Large intestine (tissue), 3 donors: ENCODE measurements around the gene EML4. TPM values are rescaled to one million over a fixed set of nuclear protein-coding genes. Genes with fewer than 3 reads are reported as not detected.

ENCODE experiments used
- DNase-seq, 2 donors: peaks; one replicate each; pipeline versions ENCODE4 v3.0.0 to v3.0.0-alpha.2; 2013
- H3K27ac ChIP-seq: one replicate; pipeline ENCODE4 v1.5.1; 2013; ENCODE audit warnings: low read length
- H3K27me3 ChIP-seq: 2 replicates; pipeline ENCODE4 v1.6.1; 2013; ENCODE audit warnings: low read length; ENCODE audit not compliant: control insufficient read depth, insufficient read depth
- H3K36me3 ChIP-seq: 2 replicates; pipeline ENCODE4 v1.6.1; 2013; ENCODE audit warnings: low read length; ENCODE audit not compliant: control insufficient read depth, insufficient read depth
- H3K4me1 ChIP-seq: one replicate; pipeline ENCODE4 v1.6.1; 2013; ENCODE audit warnings: low read length; ENCODE audit not compliant: control insufficient read depth, insufficient read depth
- H3K4me3 ChIP-seq: one replicate; pipeline ENCODE4 v1.5.1; 2013; ENCODE audit warnings: low read length
- H3K9me3 ChIP-seq: one replicate; pipeline ENCODE4 v1.6.1; 2013; ENCODE audit warnings: mild to moderate bottlenecking, low read depth, low read length, moderate library complexity; ENCODE audit not compliant: control insufficient read depth
- WGBS: methylation state at CpG from one replicate; pipeline ENCODE4 v1.1.5; 2013; ENCODE audit warnings: low lambda C conversion rate; ENCODE audit not compliant: insufficient coverage; 5-methylcytosine and 5-hydroxymethylcytosine counted together
- polyA plus RNA-seq: library from polyadenylated mRNA; unstranded; fragments of 120-200 nt; gene quantifications from one replicate; pipeline ENCODE4 v1.2.1, GENCODE V29; 2013

Gene EML4
- polyA plus RNA-seq, 1 donor: 129 TPM

- Histone ChIP-seq H3K27ac (no peak overlapping the region), H3K4me1 (peaks cover 33% of the 10 kb centered on the region)
- WGBS: no CpG with 5 or more reads among the region's 5 CpGs
These were observed 31.9 kb upstream of the EML4 start for GRCh38 chr2:42137125-42137841.

GRCh38 chr2:42138163-42139015, 30.8 kb upstream of the EML4 start:
- H3K36me3 ChIP-seq: no peaks in the 10 kb centered on the region
- DNase-seq: peak in 1 of 2 donors; percentile 28
- H3K27ac ChIP-seq: no peak overlapping the region
- H3K4me1 ChIP-seq: peaks cover 32% of the 10 kb centered on the region
- H3K4me3 ChIP-seq: no peak overlapping the region
- 100% methylated on average over 1 of the region's 5 CpGs for WGBS
- H3K9me3 ChIP-seq: no peaks in the 10 kb centered on the region
- no peaks in the 10 kb centered on the region for H3K27me3 ChIP-seq

More at GRCh38 chr2:42137125-42137841, 31.9 kb upstream of the EML4 start:
- no peaks in the 10 kb centered on the region for H3K9me3 ChIP-seq
- no peak overlapping the region for H3K4me3 ChIP-seq
- no peaks in the 10 kb centered on the region for H3K27me3 ChIP-seq
- H3K36me3 ChIP-seq: no peaks in the 10 kb centered on the region
- peak in 1 of 2 donors; percentile 29 for DNase-seq

GRCh38 chr2:42139101-42139500, 30.1 kb upstream of the EML4 start:
- Histone ChIP-seq H3K27me3 (no peaks in the 10 kb centered on the region), H3K4me3 (no peak overlapping the region), H3K27ac (no peak overlapping the region), H3K4me1 (peaks cover 28% of the 10 kb centered on the region), H3K9me3 (no peaks in the 10 kb centered on the region), H3K36me3 (no peaks in the 10 kb centered on the region)
- DNase-seq: no peak
- WGBS: no CpG with 5 or more reads among the region's 3 CpGs

DNA sequence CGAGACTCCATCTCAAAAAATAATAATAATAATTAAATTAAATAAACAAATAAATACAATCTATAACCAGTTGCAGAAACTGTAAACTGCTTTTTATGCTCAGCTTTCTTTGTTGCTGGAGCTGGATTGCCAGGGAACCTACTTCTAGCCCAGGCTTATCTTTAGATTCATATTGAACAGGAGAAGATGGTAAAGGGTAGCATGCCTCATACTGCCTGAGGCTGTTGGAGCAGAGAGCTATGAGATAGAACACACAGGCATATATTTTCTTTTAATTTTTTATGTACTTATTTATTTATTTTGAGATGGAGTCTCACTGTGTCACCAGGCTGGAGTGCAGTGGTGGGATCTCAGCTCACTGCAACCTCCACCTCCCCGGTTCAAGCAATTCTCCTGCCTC, 28.7 kb upstream of the EML4 start:
- no CpG with 5 or more reads among the region's 2 CpGs for WGBS
- H3K27me3 ChIP-seq: no peaks in the 10 kb centered on the region
- no peaks in the 10 kb centered on the region for H3K9me3 ChIP-seq
- no peak for DNase-seq
- H3K36me3 ChIP-seq: no peaks in the 10 kb centered on the region
- H3K27ac ChIP-seq: no peak overlapping the region
- no peak overlapping the region for H3K4me3 ChIP-seq
- H3K4me1 ChIP-seq: peaks cover 28% of the 10 kb centered on the region

- WGBS: 20% methylated on average over 2 of the region's 13 CpGs
- no peaks in the 10 kb centered on the region for H3K27me3 ChIP-seq
- no peaks in the 10 kb centered on the region for H3K36me3 ChIP-seq
- DNase-seq: peak; percentile 80 to 91
- peaks cover 24% of the 10 kb centered on the region for H3K4me1 ChIP-seq
- H3K4me3 ChIP-seq: peak overlapping the region; percentile 24
- H3K27ac ChIP-seq: peak overlapping the region; percentile 84
- H3K9me3 ChIP-seq: no peaks in the 10 kb centered on the region
These were observed 27.2 kb upstream of the EML4 start for GRCh38 chr2:42141687-42142546.

GRCh38 chr2:42142547-42143184, 26.5 kb upstream of the EML4 start:
- H3K4me1 ChIP-seq: peaks cover 18% of the 10 kb centered on the region
- no peaks in the 10 kb centered on the region for H3K27me3 ChIP-seq
- H3K36me3 ChIP-seq: no peaks in the 10 kb centered on the region
- H3K9me3 ChIP-seq: no peaks in the 10 kb centered on the region
- whole genome bisulfite sequencing: 52% methylated on average over 2 of the region's 9 CpGs
- H3K27ac ChIP-seq: peak overlapping the region; percentile 84
- DNase-seq: peak; percentile 36 to 72
- H3K4me3 ChIP-seq: no peak overlapping the region

DNA sequence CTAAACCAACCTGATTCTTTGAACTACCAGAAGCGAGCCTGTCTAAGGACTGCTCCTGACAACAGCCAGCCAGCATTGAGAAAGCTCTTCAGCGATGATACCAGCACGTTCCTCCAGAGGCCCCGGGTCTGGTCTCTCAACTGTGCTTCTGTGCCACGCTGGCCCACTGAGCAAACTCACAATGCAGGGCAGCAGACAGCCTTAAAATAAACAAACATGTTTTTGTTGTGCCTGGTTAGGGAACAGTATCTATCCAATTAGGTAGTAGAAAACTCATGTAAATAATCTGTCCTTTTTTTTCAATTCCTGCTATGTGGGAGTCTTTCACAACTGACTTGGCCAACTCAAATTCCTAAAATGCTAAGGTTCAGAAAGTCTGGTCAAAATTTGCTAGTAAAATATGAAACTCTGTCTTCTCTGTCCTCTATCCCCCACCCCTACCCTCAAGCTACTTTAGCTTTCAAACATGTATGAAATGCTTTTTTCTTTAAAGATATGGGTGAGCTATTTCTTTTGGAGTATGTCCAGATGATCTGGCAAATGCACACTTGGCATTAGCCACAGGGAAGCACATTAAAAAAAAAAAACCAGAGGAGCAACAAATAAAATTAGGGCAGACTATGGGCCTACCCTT, 21.4 kb upstream of the EML4 start:
- H3K27ac ChIP-seq: no peak overlapping the region

GRCh38 chr2:42150159-42150558, 19.0 kb upstream of the EML4 start:
- DNase-seq: no peak
- no peaks in the 10 kb centered on the region for H3K4me1 ChIP-seq
- H3K4me3 ChIP-seq: no peak overlapping the region
- no peak overlapping the region for H3K27ac ChIP-seq
- H3K27me3 ChIP-seq: no peaks in the 10 kb centered on the region
- H3K36me3 ChIP-seq: no peaks in the 10 kb centered on the region
- H3K9me3 ChIP-seq: no peaks in the 10 kb centered on the region

More for the DNA sequence above, 21.4 kb upstream of the EML4 start:
- Histone ChIP-seq H3K4me3 (no peak overlapping the region), H3K36me3 (no peaks in the 10 kb centered on the region), H3K9me3 (no peaks in the 10 kb centered on the region), H3K27me3 (no peaks in the 10 kb centered on the region), H3K4me1 (peaks cover 3% of the 10 kb centered on the region)
- whole genome bisulfite sequencing: no CpG with 5 or more reads among the region's 5 CpGs
- DNase-seq: no peak

DNA sequence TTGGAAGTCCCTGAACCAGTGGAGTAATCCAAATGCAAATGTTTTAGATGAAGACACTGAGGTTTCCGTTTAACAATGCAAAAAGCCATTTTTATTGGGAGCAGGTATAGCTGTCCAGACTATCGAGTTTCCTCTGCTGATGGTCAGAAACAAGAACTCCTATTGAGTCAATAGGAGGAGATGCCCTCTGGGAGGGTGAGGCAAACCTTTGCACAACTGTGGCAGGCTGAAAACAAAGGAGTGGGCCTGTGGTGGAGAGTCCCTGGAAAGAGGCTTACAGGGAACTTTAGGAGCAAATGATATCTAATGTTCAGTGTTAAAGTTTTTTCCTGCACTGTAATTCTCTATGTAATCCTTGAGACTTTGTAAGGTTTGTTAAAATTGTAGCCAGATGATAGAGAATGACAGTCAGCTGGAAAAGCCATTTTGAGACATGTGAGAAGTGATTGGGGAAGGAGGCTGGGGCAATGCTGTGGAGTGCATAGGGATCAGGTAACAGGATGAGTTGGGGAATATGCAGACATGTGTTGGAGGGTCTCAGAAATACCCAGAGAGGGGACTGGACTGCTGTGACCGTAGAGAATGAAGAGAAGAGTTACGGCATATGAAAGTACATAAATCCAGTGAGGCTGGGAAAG, 15.1 kb upstream of the EML4 start:
- H3K27me3 ChIP-seq: no peaks in the 10 kb centered on the region
- 100% methylated on average over 1 of the region's 4 CpGs for WGBS
- H3K4me1 ChIP-seq: no peaks in the 10 kb centered on the region
- DNase-seq: no peak
- no peaks in the 10 kb centered on the region for H3K9me3 ChIP-seq
- H3K36me3 ChIP-seq: no peaks in the 10 kb centered on the region
- no peak overlapping the region for H3K4me3 ChIP-seq
- H3K27ac ChIP-seq: no peak overlapping the region
